ENCODE measurements around the gene GNG8. TPM values are rescaled to one million over a fixed set of nuclear protein-coding genes. Genes with fewer than 3 reads are reported as not detected.
"Not testable (repeated sequence)": the region's sequence is repeated elsewhere in the genome, so short reads cannot be mapped to it uniquely, and the experiment has no call there.

The GNG8 gene
- total RNA-seq, 1 experiment from 2014 or later: not detected

DNA sequence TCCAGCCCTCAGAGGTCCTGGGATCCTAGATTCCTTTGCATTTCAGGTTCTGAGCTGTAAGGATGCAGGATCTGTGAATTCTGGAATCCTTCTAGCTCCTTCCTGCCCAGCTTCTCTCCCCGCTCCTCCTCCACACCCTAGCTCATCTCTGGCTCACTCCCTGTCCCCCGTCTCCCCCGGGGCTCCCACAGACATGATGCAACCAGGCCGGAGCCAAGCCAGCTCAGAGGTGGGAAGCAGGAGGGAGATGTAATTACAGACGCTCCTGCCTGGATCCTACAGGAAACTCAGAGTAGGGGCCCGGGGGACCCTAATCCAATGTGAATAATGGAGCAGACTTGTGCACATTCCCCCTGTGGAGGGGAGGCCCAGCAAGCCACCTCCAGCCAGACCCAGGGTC, 4.5 kb downstream of the GNG8 start:
- Histone ChIP-seq H3K27ac (no peak overlapping the region), H3K4me1 (peaks cover 13% of the 10 kb centered on the region), H3K36me3 (no peaks in the 10 kb centered on the region), H3K4me3 (no peak overlapping the region), H3K9me3 (replicated peaks) (no peaks in the 10 kb centered on the region), H3K27me3 (peaks cover 7% of the 10 kb centered on the region; the same call in 1 of the 2 replicates)
- DNase-seq: peak in 1 of 2 experiments; percentile 51

- H3K4me1 ChIP-seq: peaks cover 13% of the 10 kb centered on the region
- DNase-seq: peak in 1 of 2 experiments; percentile 46
- 0 out of 2 replicates have a peak overlapping the region, but pooled peaks have one; percentile 10 for H3K27ac ChIP-seq
Measured at GRCh38 chr19:46630586-46631205, 5.3 kb downstream of the GNG8 start.

GRCh38 chr19:46629546-46630025, 6.4 kb downstream of the GNG8 start:
- DNase-seq: no peak
- no peak overlapping the region for H3K4me3 ChIP-seq
- H3K9me3 ChIP-seq (replicated peaks): no peaks in the 10 kb centered on the region
- peaks cover 1% of the 10 kb centered on the region; the same call in 1 of the 2 replicates for H3K27me3 ChIP-seq
- H3K27ac ChIP-seq: no peak overlapping the region
- H3K4me1 ChIP-seq: peaks cover 13% of the 10 kb centered on the region
- no peaks in the 10 kb centered on the region for H3K36me3 ChIP-seq

More at GRCh38 chr19:46630586-46631205, 5.3 kb downstream of the GNG8 start:
- H3K36me3 ChIP-seq: no peaks in the 10 kb centered on the region
- H3K4me3 ChIP-seq: no peak overlapping the region
- H3K27me3 ChIP-seq: peaks cover 7% of the 10 kb centered on the region; the same call in 1 of the 2 replicates
- no peaks in the 10 kb centered on the region for H3K9me3 ChIP-seq (replicated peaks)

DNA sequence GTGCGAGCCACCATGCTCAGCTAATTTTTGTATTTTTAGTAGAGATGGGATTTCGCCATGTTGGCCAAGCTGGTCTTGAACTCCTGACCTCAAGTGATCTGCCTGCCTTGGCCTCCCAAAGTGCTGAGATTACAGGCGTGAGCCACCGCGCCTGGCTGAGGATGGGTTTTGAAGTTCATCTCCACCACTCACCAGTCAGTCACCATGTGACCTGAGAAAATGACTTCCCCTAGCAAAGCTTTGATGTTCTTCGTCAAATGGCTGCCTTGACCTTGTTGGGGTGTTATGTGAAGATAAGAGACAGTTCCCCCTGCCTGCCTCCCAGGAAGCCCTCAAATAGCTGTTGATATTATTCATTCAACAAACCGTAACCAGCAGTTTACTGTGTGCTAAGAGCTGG, 7.0 kb downstream of the GNG8 start:
- peaks cover 13% of the 10 kb centered on the region for H3K4me1 ChIP-seq
- H3K4me3 ChIP-seq; H3K27me3 ChIP-seq; H3K9me3 ChIP-seq (replicated peaks); H3K36me3 ChIP-seq; H3K27ac ChIP-seq; DNase-seq: not testable (repeated sequence)

GRCh38 chr19:46626446-46626845, 9.6 kb downstream of the GNG8 start:
- H3K27me3 ChIP-seq: peaks cover 8% of the 10 kb centered on the region; the same call in 1 of the 2 replicates
- H3K36me3 ChIP-seq: no peaks in the 10 kb centered on the region
- no peak overlapping the region for H3K4me3 ChIP-seq
- H3K9me3 ChIP-seq (replicated peaks): no peaks in the 10 kb centered on the region
- H3K27ac ChIP-seq: no peak overlapping the region
- no peak for DNase-seq
- H3K4me1 ChIP-seq: peaks cover 11% of the 10 kb centered on the region

DNA sequence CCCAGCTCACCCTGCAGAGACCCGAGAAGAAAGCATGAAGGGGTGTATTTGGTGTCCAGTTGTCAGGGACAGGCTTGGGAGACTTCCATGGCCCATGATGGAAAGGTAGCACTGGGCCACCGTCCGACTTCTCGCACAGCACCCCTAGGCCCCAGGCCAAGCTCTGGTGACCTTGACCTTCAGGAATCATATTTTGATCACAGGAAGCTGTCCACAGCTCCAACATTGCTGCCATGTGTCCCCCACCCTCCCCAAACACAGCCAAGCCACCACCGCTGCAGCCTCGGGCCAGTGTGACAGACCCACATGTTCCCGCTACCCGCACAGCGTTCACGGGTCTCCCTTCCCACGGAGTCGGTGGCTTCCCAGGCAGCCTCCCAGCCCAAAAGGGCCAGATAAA, 10.3 kb downstream of the GNG8 start:
- H3K27ac ChIP-seq: no peak overlapping the region
- no peaks in the 10 kb centered on the region for H3K9me3 ChIP-seq (replicated peaks)
- peaks cover 5% of the 10 kb centered on the region for H3K4me1 ChIP-seq
- H3K36me3 ChIP-seq: no peaks in the 10 kb centered on the region
- peaks cover 8% of the 10 kb centered on the region; the same call in 1 of the 2 replicates for H3K27me3 ChIP-seq
- no peak overlapping the region for H3K4me3 ChIP-seq
- DNase-seq: no peak

- H3K27ac ChIP-seq: no peak within 1 kb of the TSS
- H3K36me3 ChIP-seq: no peaks in the 10 kb centered on the region
- H3K4me3 ChIP-seq: no peak within 1 kb of the TSS
- peaks cover 8% of the 10 kb centered on the region; the same call in 1 of the 2 replicates for H3K27me3 ChIP-seq
- DNase-seq: peak; percentile 33 to 41
- H3K9me3 ChIP-seq (replicated peaks): no peaks in the 10 kb centered on the region
- peaks cover 8% of the 10 kb centered on the region; the same call in 1 of the 2 replicates for H3K4me1 ChIP-seq
Measured at GRCh38 chr19:46624958-46625661, 10.9 kb downstream of the GNG8 start, which contains the start of gene PTGIR. Gene PTGIR, minus strand, starts transcription at chr19:46625089. Its CDS starts 864 bp downstream, at chr19:46624225.

DNA sequence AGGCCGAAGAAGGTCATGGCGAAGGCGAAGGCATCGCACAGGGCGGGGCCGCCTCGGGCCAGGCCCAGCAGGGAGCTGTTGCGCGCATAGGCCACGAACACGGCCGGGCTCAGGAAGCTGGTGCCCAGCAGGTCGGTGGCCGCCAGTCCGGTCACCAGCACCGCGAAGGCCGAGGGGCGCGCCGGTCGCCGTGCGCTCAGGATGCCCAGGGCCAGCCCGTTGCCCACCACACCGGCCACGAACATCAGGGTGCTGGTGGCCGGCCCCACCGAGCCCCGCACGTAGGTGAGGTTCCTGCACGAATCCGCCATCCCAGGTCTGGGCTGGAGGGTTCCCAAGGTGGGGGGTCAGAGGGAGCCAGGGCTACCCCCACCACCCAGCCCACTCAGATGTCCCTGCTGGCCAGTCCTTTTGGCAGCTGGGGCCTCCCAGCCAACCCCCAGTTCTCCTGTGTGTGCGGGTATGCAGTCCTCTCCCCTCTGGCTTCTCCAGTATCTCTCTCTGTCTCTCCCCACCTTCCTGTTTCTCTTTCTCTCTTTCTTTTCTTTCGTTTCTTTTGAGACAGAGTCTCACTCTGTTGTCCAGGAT, 12.0 kb downstream of the GNG8 start:
- no peak for DNase-seq
- Histone ChIP-seq H3K9me3 (replicated peaks) (no peaks in the 10 kb centered on the region), H3K36me3 (no peaks in the 10 kb centered on the region), H3K27me3 (peaks cover 8% of the 10 kb centered on the region; the same call in 1 of the 2 replicates), H3K4me1 (peaks cover 14% of the 10 kb centered on the region; the same call in 1 of the 2 replicates), H3K27ac (no peak overlapping the region), H3K4me3 (no peak overlapping the region)

DNA sequence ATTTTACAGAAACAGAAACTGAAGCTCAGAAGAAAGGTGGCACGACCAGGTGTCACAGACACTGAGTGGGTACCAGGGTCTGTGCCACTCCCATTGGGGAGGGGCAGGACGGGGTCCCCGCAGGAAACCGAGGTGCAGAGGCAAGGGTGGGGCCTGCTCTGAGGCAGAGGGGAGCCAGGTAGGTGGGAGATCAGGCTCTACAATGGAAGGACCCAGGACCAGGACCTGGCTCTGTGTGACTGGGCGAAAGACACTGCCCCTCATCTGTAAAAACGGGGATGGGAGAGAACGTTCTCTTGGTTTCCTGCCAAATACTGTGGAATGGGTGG, 13.9 kb downstream of the GNG8 start:
- peaks cover 23% of the 10 kb centered on the region for H3K4me1 ChIP-seq
- H3K4me3 ChIP-seq: no peak overlapping the region

DNA sequence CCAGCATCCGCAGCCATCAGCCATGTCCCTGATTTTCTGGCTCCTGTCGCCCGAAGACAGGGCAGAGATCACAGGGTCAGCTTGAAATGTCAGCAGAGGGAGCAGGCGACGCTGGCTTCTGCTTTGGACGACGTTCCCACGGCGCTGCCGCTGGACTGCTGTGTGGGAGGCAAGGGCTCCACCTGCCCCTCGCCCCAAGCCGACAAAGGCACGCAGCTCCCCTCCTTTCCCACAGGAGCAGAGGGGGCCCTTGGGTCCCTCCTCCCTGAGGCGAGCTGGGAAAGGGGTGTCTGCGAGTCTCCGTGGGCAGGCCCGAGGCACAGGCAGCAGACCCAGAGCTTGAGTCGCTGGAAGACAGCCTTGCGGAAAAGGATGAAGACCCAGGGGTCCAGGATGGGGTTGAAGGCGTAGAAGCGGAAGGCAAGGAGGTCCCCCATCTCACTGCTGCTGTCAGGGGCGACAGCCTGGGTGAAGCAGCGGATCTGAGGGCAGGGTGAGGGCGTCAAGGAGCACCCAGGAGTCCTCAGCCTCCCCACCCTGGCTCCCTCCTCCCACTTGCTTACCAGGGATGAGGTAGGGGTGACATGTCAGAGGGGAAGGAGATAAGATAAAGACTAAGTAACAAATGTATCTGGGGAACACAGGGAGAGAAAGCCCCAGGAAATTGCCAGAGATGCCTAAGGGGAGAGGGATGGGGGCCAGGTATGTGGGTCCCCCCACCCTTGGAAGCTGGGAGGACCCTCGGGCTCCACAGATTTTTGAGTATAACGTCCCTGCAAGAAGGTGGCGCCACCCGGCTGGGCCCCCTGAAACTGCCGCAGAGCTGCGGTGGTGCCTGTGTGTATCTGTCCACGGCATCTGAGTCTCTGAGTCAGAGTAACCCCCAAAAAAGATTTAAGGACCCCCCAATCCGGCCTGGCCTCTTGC, 14.5 kb downstream of the GNG8 start:
- no peak for DNase-seq
- H3K27ac ChIP-seq: no peak overlapping the region
- no peaks in the 10 kb centered on the region for H3K9me3 ChIP-seq (replicated peaks)
- peaks cover 27% of the 10 kb centered on the region for H3K4me1 ChIP-seq
- H3K27me3 ChIP-seq: peaks cover 8% of the 10 kb centered on the region; the same call in 1 of the 2 replicates
- no peaks in the 10 kb centered on the region for H3K36me3 ChIP-seq
- no peak overlapping the region for H3K4me3 ChIP-seq

More for the DNA sequence above, 13.9 kb downstream of the GNG8 start:
- H3K36me3 ChIP-seq: no peaks in the 10 kb centered on the region
- no peak for DNase-seq
- no peak overlapping the region for H3K27ac ChIP-seq
- no peaks in the 10 kb centered on the region for H3K9me3 ChIP-seq (replicated peaks)
- H3K27me3 ChIP-seq: peaks cover 8% of the 10 kb centered on the region; the same call in 1 of the 2 replicates

- Histone ChIP-seq H3K36me3 (no peaks in the 10 kb centered on the region), H3K27ac (no peak overlapping the region), H3K9me3 (replicated peaks) (no peaks in the 10 kb centered on the region), H3K4me1 (peaks cover 28% of the 10 kb centered on the region), H3K27me3 (peaks cover 8% of the 10 kb centered on the region; the same call in 1 of the 2 replicates), H3K4me3 (no peak overlapping the region)
- peak in 1 of 2 experiments; percentile 32 for DNase-seq
Measured at GRCh38 chr19:46620716-46621115, 15.3 kb downstream of the GNG8 start.

GRCh38 chr19:46620267-46620666, 15.7 kb downstream of the GNG8 start:
- Histone ChIP-seq H3K27me3 (peaks cover 8% of the 10 kb centered on the region; the same call in 1 of the 2 replicates), H3K4me3 (no peak overlapping the region), H3K9me3 (replicated peaks) (no peaks in the 10 kb centered on the region), H3K4me1 (peaks cover 28% of the 10 kb centered on the region), H3K36me3 (no peaks in the 10 kb centered on the region), H3K27ac (no peak overlapping the region)
- DNase-seq: no peak

DNA sequence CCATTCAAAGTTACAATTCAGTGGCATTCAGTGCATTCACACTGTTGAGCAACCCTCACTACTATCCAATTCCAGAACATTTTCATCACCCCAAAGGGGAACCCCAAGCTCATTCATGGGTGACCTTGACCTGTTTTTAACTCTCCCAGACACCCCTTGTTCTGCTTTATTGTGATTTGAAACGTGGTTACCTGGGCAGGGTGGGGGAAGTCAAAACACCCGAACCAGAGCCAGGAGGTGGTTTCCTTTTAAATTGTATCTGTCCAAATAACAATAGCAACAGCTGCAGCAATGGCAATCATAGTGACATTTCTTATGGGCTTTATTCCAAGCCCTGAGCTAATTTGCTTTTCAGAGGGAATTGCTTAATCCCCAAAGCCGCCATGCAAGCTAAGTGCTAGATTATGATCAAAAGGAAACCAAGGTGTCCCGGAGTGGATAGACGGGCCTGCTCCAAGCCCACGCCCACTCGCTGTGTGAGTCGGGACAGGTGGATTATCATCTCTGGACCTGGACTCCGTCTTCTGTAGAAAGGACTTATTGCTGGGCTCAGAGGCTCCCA, 17.3 kb downstream of the GNG8 start:
- H3K4me3 ChIP-seq: no peak overlapping the region
- H3K4me1 ChIP-seq: peaks cover 28% of the 10 kb centered on the region
- H3K36me3 ChIP-seq: no peaks in the 10 kb centered on the region
- H3K27ac ChIP-seq: no peak overlapping the region
- peak in 1 of 2 experiments; percentile 63 for DNase-seq
- peaks cover 8% of the 10 kb centered on the region; the same call in 1 of the 2 replicates for H3K27me3 ChIP-seq
- no peaks in the 10 kb centered on the region for H3K9me3 ChIP-seq (replicated peaks)

DNA sequence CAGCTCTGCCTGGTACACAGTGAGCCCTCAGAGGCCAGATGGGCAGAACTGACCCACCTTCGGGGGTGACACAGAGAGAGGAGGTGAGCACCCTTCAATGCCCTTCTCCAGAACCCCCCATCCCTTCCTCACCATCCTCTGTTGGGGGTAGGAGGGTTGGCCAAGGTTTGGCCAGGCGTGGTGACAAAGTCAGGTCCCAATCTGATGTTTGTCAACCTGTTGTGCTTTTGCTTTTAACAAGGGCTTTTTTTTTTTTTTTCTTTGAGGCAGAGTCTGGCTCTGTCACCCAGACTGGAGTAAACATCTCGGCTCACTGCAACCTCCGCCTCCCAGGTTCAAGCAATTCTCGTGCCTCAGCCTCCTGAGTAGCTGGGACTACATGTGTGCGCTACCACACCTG, 18.4 kb downstream of the GNG8 start:
- H3K4me3 ChIP-seq: no peak overlapping the region
- H3K27ac ChIP-seq: no peak overlapping the region
- DNase-seq: no peak
- no peaks in the 10 kb centered on the region for H3K36me3 ChIP-seq
- H3K27me3 ChIP-seq: peaks cover 8% of the 10 kb centered on the region; the same call in 1 of the 2 replicates
- no peaks in the 10 kb centered on the region for H3K9me3 ChIP-seq (replicated peaks)
- peaks cover 28% of the 10 kb centered on the region for H3K4me1 ChIP-seq
